H9 (cell line): ENCODE measurements around the gene ATP7B. TPM values are rescaled to one million over a fixed set of nuclear protein-coding genes. Genes with fewer than 3 reads are reported as not detected.

Experiments
- DNase-seq: peaks from one replicate; pipeline ENCODE4 v3.0.0-alpha.2; 2017
- H2AFZ ChIP-seq: one replicate; pipeline ENCODE4 v1.6.1; 2013; ENCODE audit warnings: mild to moderate bottlenecking, low read length, control low read depth, moderate library complexity
- H2AK5ac ChIP-seq: 2 replicates; pipeline ENCODE4 v1.6.1; 2013; ENCODE audit warnings: low read length, control low read depth, mixed read lengths; ENCODE audit not compliant: insufficient read length
- H2BK120ac ChIP-seq: one replicate; pipeline ENCODE4 v1.6.1; 2013; ENCODE audit warnings: low read depth, mild to moderate bottlenecking, low read length, control low read depth, inconsistent platforms; ENCODE audit not compliant: poor library complexity, severe bottlenecking
- H2BK12ac ChIP-seq: 2 replicates; pipeline ENCODE4 v1.6.1; 2013; ENCODE audit warnings: low read length, control low read depth, mixed read lengths, low read depth; ENCODE audit not compliant: insufficient read length
- H2BK15ac ChIP-seq: 2 replicates; pipeline ENCODE4 v1.6.1; 2013; ENCODE audit warnings: low read depth, low read length, control low read depth
- H2BK20ac ChIP-seq: one replicate; pipeline ENCODE4 v1.6.1; 2013; ENCODE audit warnings: low read depth, mild to moderate bottlenecking, low read length, control low read depth, inconsistent platforms; ENCODE audit not compliant: poor library complexity, severe bottlenecking
- H2BK5ac ChIP-seq: 2 replicates; pipeline ENCODE4 v1.6.1; 2013; ENCODE audit warnings: low read length, control low read depth, mixed read lengths; ENCODE audit not compliant: insufficient read length
- H3K14ac ChIP-seq: 2 replicates; pipeline ENCODE4 v1.6.1; 2013; ENCODE audit warnings: low read length, control low read depth; ENCODE audit not compliant: insufficient read depth
- H3K18ac ChIP-seq: 2 replicates; pipeline ENCODE4 v1.6.1; 2013; ENCODE audit warnings: low read depth, mild to moderate bottlenecking, mixed read lengths, low read length, control low read depth; ENCODE audit not compliant: insufficient read length
- H3K23ac ChIP-seq: 2 replicates; pipeline ENCODE4 v1.6.1; 2013; ENCODE audit warnings: low read length, control low read depth, mixed read lengths, low read depth; ENCODE audit not compliant: insufficient read length
- H3K23me2 ChIP-seq: 2 replicates; pipeline ENCODE4 v1.6.1; 2013; ENCODE audit warnings: low read depth, mild to moderate bottlenecking, mixed read lengths, low read length, control low read depth; ENCODE audit not compliant: insufficient read length, poor library complexity, severe bottlenecking
- H3K27ac ChIP-seq: 2 replicates; pipeline ENCODE4 v1.5.1; 2013; ENCODE audit warnings: low read length, control low read depth, mixed read lengths, low read depth; ENCODE audit not compliant: insufficient read length
- H3K27me3 ChIP-seq: 2 replicates; pipeline ENCODE4 v1.6.1; 2013; ENCODE audit warnings: low read length, control low read depth, inconsistent platforms; ENCODE audit not compliant: insufficient read depth
- H3K4ac ChIP-seq: 2 replicates; pipeline ENCODE4 v1.6.1; 2013; ENCODE audit warnings: low read depth, mild to moderate bottlenecking, control low read depth, inconsistent platforms, low read length, moderate library complexity
- H3K4me1 ChIP-seq: 2 replicates; pipeline ENCODE4 v1.6.1; 2013; ENCODE audit warnings: low read length, control low read depth, inconsistent platforms; ENCODE audit not compliant: insufficient read depth
- H3K4me2 ChIP-seq: 2 replicates; pipeline ENCODE4 v1.6.1; 2013; ENCODE audit warnings: low read length, control low read depth, mixed read lengths; ENCODE audit not compliant: insufficient read length, insufficient read depth
- H3K56ac ChIP-seq: 2 replicates; pipeline ENCODE4 v1.6.1; 2013; ENCODE audit warnings: low read depth, mild to moderate bottlenecking, mixed read lengths, low read length, control low read depth; ENCODE audit not compliant: insufficient read length
- H3K79me1 ChIP-seq: 2 replicates; pipeline ENCODE4 v1.6.1; 2013; ENCODE audit warnings: low read depth, mild to moderate bottlenecking, moderate library complexity, low read length, control low read depth, inconsistent platforms; ENCODE audit not compliant: insufficient read depth, poor library complexity, severe bottlenecking
- H3K79me2 ChIP-seq: 2 replicates; pipeline ENCODE4 v1.6.1; 2013; ENCODE audit warnings: low read length, control low read depth, inconsistent platforms; ENCODE audit not compliant: insufficient read depth
- H3K9ac ChIP-seq: 2 replicates; pipeline ENCODE4 v1.6.1; 2013; ENCODE audit warnings: low read length, control low read depth, mixed read lengths; ENCODE audit not compliant: insufficient read length; ENCODE audit errors: extremely low read depth
- H3K9me3 ChIP-seq: one replicate; pipeline ENCODE4 v1.6.1; 2013; ENCODE audit warnings: low read depth, low read length, inconsistent platforms; ENCODE audit not compliant: control insufficient read depth
- H3T11ph ChIP-seq: one replicate; pipeline ENCODE4 v1.6.1; 2013; ENCODE audit warnings: mild to moderate bottlenecking, low read length, control low read depth, inconsistent platforms
- H4K20me1 ChIP-seq: one replicate; pipeline ENCODE4 v1.6.1; 2013; ENCODE audit not compliant: control insufficient read depth, insufficient read length, insufficient read depth
- H4K5ac ChIP-seq: 2 replicates; pipeline ENCODE4 v1.6.1; 2013; ENCODE audit warnings: low read depth, mild to moderate bottlenecking, mixed read lengths, low read length, control low read depth; ENCODE audit not compliant: insufficient read length
- H4K8ac ChIP-seq: replicated peaks from 2 replicates; pipeline ENCODE4 v1.6.1; 2013; ENCODE audit warnings: low read length, control low read depth, mixed read lengths, low read depth; ENCODE audit not compliant: insufficient read length
- H4K91ac ChIP-seq: 2 replicates; pipeline ENCODE4 v1.6.1; 2013; ENCODE audit warnings: low read depth, mild to moderate bottlenecking, moderate library complexity, mixed read lengths, low read length, control low read depth; ENCODE audit not compliant: insufficient read length
- H3K27ac Mint-ChIP-seq, 3 experiments: 2 replicates in 2 of 3; 3 replicates in 1 of 3; pipeline ENCODE4 v1.8.0; 2020 to 2021; ENCODE audit warnings: mixed read lengths in 3 of 3, mild to moderate bottlenecking in 1 of 3, moderate library complexity in 1 of 3
- H3K27me3 Mint-ChIP-seq: 2 replicates; pipeline ENCODE4 v1.8.0; 2021; ENCODE audit warnings: low read depth, mild to moderate bottlenecking, moderate library complexity, mixed read lengths
- H3K36me3 Mint-ChIP-seq, 3 experiments: 2 replicates in 2 of 3; 3 replicates in 1 of 3; pipeline ENCODE4 v1.8.0; 2020 to 2021; ENCODE audit warnings: low read depth in 3 of 3, mixed read lengths in 3 of 3; ENCODE audit not compliant: insufficient read depth in 1 of 3
- H3K4me1 Mint-ChIP-seq, 2 experiments: 2 replicates each; pipeline ENCODE4 v1.8.0; 2020; ENCODE audit warnings: mixed read lengths in 2 of 2
- H3K4me3 Mint-ChIP-seq, 2 experiments: 2 replicates in 1 of 2; 3 replicates in 1 of 2; pipeline ENCODE4 v1.8.0; 2020 to 2021; ENCODE audit warnings: mild to moderate bottlenecking in 2 of 2, mixed read lengths in 2 of 2, moderate library complexity in 1 of 2
- H3K9me3 Mint-ChIP-seq, 2 experiments: 2 replicates in 1 of 2; 3 replicates in 1 of 2; pipeline ENCODE4 v1.8.0; 2020; ENCODE audit warnings: mild to moderate bottlenecking in 2 of 2, mixed read lengths in 2 of 2, moderate library complexity in 1 of 2
- CTCF ChIP-seq: fragments of 200-600 bp; sonication (generic); conservative IDR thresholded peaks from 3 replicates; pipeline ENCODE4 v1.8.0; 2021; ENCODE audit warnings: antibody characterized with exemption, mild to moderate bottlenecking
- WGBS: extraction: QIAGEN DNeasy Blood & Tissue Kit; methylation state at CpG from one replicate; pipeline ENCODE4 v1.1.7; 2013; ENCODE audit warnings: missing lambda C conversion rate, low lambda C conversion rate, mixed read lengths; ENCODE audit not compliant: insufficient read length; ENCODE audit errors: extremely low coverage; 5-methylcytosine and 5-hydroxymethylcytosine counted together
- total RNA-seq: library from RNA; stranded (reverse); gene quantifications from 2 replicates; pipeline ENCODE4 v1.2.1, GENCODE V29; 2021

The ATP7B gene
- total RNA-seq, 1 experiment from 2014 or later: 5.8 TPM

- Histone ChIP-seq H2BK20ac (no peak overlapping the region), H3K56ac (no peak overlapping the region), H3K27me3 (no peaks in the 10 kb centered on the region), H3K79me1 (no peaks in the 10 kb centered on the region), H2BK120ac (no peak overlapping the region), H2BK12ac (no peak overlapping the region), H3T11ph (no peak overlapping the region), H2AFZ (no peak overlapping the region), H3K14ac (no peak overlapping the region), H3K4me1 (no peaks in the 10 kb centered on the region), H2AK5ac (no peak overlapping the region), H2BK15ac (no peak overlapping the region), H3K9me3 (no peaks in the 10 kb centered on the region), H4K20me1 (no peaks in the 10 kb centered on the region), H3K18ac (no peak overlapping the region), H3K23me2 (no peaks in the 10 kb centered on the region), H3K9ac (no peak overlapping the region), H3K4me2 (no peak overlapping the region), H2BK5ac (no peak overlapping the region), H4K91ac (no peak overlapping the region), H3K79me2 (no peaks in the 10 kb centered on the region), H3K23ac (no peak overlapping the region), H3K4ac (no peak overlapping the region), H3K27ac (no peak overlapping the region), H4K8ac (no peak overlapping the region), H4K5ac (no peak overlapping the region)
- no CpG with 5 or more reads among the region's 9 CpGs for WGBS
- no peak overlapping the region for H3K4me3 Mint-ChIP-seq
- H3K27ac Mint-ChIP-seq: no peak overlapping the region
- H3K4me1 Mint-ChIP-seq: peaks cover 2 to 4% of the 10 kb centered on the region in 2 experiments
- no peaks in the 10 kb centered on the region for H3K27me3 Mint-ChIP-seq
- H3K9me3 Mint-ChIP-seq: no peaks in the 10 kb centered on the region
- H3K36me3 Mint-ChIP-seq: no peaks in the 10 kb centered on the region; a peak in 1 of 7 replicates
- no peak for TF ChIP-seq CTCF
- DNase-seq: no peak
Observed at GRCh38 chr13:51932231-51932630, 79.0 kb downstream of the ATP7B start.
